GM23338 (cell line): ENCODE data around the gene POFUT2. TPM values are rescaled to one million over a fixed set of nuclear protein-coding genes. Genes with fewer than 3 reads are reported as not detected.

Experiments
- ATAC-seq: fragments of 200-7000 bp; cut with Tn5 transposase; 3 replicates; pipeline ENCODE4 v1.9.1; 2020
- DNase-seq: peaks from one replicate; pipeline ENCODE4 v3.0.0-alpha.2; 2015; ENCODE audit warnings: low spot score
- H2AFZ ChIP-seq: fragments of 200-600 bp; sonication (generic); 2 replicates; pipeline ENCODE4 v1.8.0; 2016; ENCODE audit warnings: antibody characterized with exemption, mild to moderate bottlenecking, moderate library complexity
- H3F3A ChIP-seq: fragments of 200-600 bp; sonication (generic); replicated peaks from 2 replicates; pipeline ENCODE4 v1.8.0; 2017; ENCODE audit warnings: antibody characterized with exemption, mixed run types, low read depth
- H3K27ac ChIP-seq: fragments of 200-600 bp; sonication (generic); 2 replicates; pipeline ENCODE4 v1.6.1; 2016; ENCODE audit warnings: low read depth
- H3K27me3 ChIP-seq: fragments of 200-600 bp; sonication (generic); 2 replicates; pipeline ENCODE4 v1.8.0; 2016; ENCODE audit warnings: mild to moderate bottlenecking, mixed run types, moderate library complexity; ENCODE audit not compliant: insufficient read depth
- H3K36me3 ChIP-seq: fragments of 200-600 bp; sonication (generic); 2 replicates; pipeline ENCODE4 v1.8.0; 2016; ENCODE audit warnings: mild to moderate bottlenecking; ENCODE audit not compliant: insufficient read depth
- H3K4me1 ChIP-seq: fragments of 200-600 bp; sonication (generic); 2 replicates; pipeline ENCODE4 v1.8.0; 2016; ENCODE audit warnings: mild to moderate bottlenecking, moderate library complexity; ENCODE audit not compliant: insufficient read depth
- H3K4me2 ChIP-seq: fragments of 200-600 bp; sonication (generic); 2 replicates; pipeline ENCODE4 v1.7.1; 2017; ENCODE audit warnings: mixed run types
- H3K4me3 ChIP-seq: fragments of 200-600 bp; sonication (generic); 2 replicates; pipeline ENCODE4 v1.6.1; 2016; ENCODE audit warnings: mixed run types
- H3K79me2 ChIP-seq: fragments of 200-600 bp; sonication (generic); replicated peaks from 2 replicates; pipeline ENCODE4 v1.8.0; 2017; ENCODE audit warnings: mild to moderate bottlenecking; ENCODE audit not compliant: insufficient read depth
- H3K9me2 ChIP-seq: fragments of 200-600 bp; sonication (generic); 2 replicates; pipeline ENCODE4 v1.8.0; 2017; ENCODE audit not compliant: insufficient read depth
- H4K20me1 ChIP-seq: fragments of 200-600 bp; sonication (generic); replicated peaks from 2 replicates; pipeline ENCODE4 v1.8.0; 2017; ENCODE audit warnings: mild to moderate bottlenecking; ENCODE audit not compliant: insufficient read depth
- H3K27ac Mint-ChIP-seq: 2 replicates; pipeline ENCODE4 v1.8.0; 2020; ENCODE audit warnings: inconsistent platforms, mild to moderate bottlenecking, moderate library complexity, mixed read lengths
- H3K27me3 Mint-ChIP-seq: 3 replicates; pipeline ENCODE4 v1.8.0; 2022; ENCODE audit warnings: low read depth, mild to moderate bottlenecking, moderate library complexity, mixed read lengths, inconsistent platforms; ENCODE audit not compliant: insufficient read depth, poor library complexity
- H3K36me3 Mint-ChIP-seq: 3 replicates; pipeline ENCODE4 v1.8.0; 2021; ENCODE audit warnings: low read depth, mild to moderate bottlenecking, inconsistent platforms, moderate library complexity, mixed read lengths
- H3K4me1 Mint-ChIP-seq: 3 replicates; pipeline ENCODE4 v1.8.0; 2020; ENCODE audit warnings: mild to moderate bottlenecking, inconsistent platforms, mixed read lengths
- H3K4me3 Mint-ChIP-seq: 3 replicates; pipeline ENCODE4 v1.8.0; 2021; ENCODE audit warnings: moderate library complexity, mild to moderate bottlenecking, inconsistent platforms, mixed read lengths
- H3K9me3 Mint-ChIP-seq: 3 replicates; pipeline ENCODE4 v1.8.0; 2020; ENCODE audit warnings: moderate library complexity, mild to moderate bottlenecking, inconsistent platforms, mixed read lengths
- CTCF ChIP-seq, 2 experiments: fragments of 200-600 bp in 1 of 2; sonication (generic) in 1 of 2; conservative IDR thresholded peaks; 2 replicates each; pipeline versions ENCODE4 v1.5.1 to v1.6.1; 2016 to 2017; ENCODE audit warnings: antibody characterized with exemption in 2 of 2, low read depth in 2 of 2, mild to moderate bottlenecking in 2 of 2, moderate library complexity in 1 of 2
- ETS1 ChIP-seq: IDR thresholded peaks from 2 replicates; pipeline ENCODE4 v1.6.1; 2016; ENCODE audit warnings: antibody characterized with exemption
- EZH2 ChIP-seq: fragments of 200-600 bp; sonication (generic); IDR thresholded peaks from one replicate; pipeline ENCODE4 v1.8.0; 2017; ENCODE audit warnings: antibody characterized with exemption, mild to moderate bottlenecking, low read depth; ENCODE audit not compliant: unreplicated experiment
- EZH2phosphoT487 ChIP-seq: fragments of 200-600 bp; sonication (generic); IDR thresholded peaks from one replicate; pipeline ENCODE4 v1.8.1; 2018; ENCODE audit warnings: antibody characterized with exemption; ENCODE audit not compliant: unreplicated experiment
- JUNB ChIP-seq: IDR thresholded peaks from one replicate; pipeline ENCODE4 v1.6.1; 2016; ENCODE audit warnings: antibody characterized with exemption; ENCODE audit not compliant: unreplicated experiment
- NANOG ChIP-seq: IDR thresholded peaks from 2 replicates; pipeline ENCODE4 v1.6.1; 2016; ENCODE audit warnings: antibody characterized with exemption, borderline replicate concordance
- POLR2AphosphoS5 ChIP-seq: IDR thresholded peaks from 2 replicates; pipeline ENCODE4 v1.6.1; 2016; ENCODE audit warnings: antibody characterized with exemption, low read depth
- ZNF114 ChIP-seq: fragments of 250-450 bp; sonication (Bioruptor Pico); IDR thresholded peaks from 2 replicates; pipeline ENCODE4 v1.5.0; 2020; ENCODE audit warnings: mild to moderate bottlenecking, moderate library complexity
- ZNF331 ChIP-seq: fragments of 250-450 bp; sonication (Bioruptor Pico); IDR thresholded peaks from 2 replicates; pipeline ENCODE4 v1.5.0; 2020; ENCODE audit warnings: low read depth, mild to moderate bottlenecking, moderate library complexity
- polyA plus RNA-seq: library from polyadenylated mRNA; unstranded; fragments of >200 nt; fragmentation: Nextera tagmentation; extraction: Ambion mirVana; gene quantifications from 2 replicates; pipeline ENCODE4 v1.2.1, GENCODE V29; 2016
- total RNA-seq: library from RNA; depleted of rRNA; stranded (reverse); fragments of >200 nt; shearing (Covaris generic); gene quantifications from 2 replicates; pipeline ENCODE4 v1.2.3, GENCODE V29; 2014
- TF ChIP-seq, protein P1 (sequence below): fragments of 250-450 bp; sonication (Bioruptor Pico); IDR thresholded peaks from 2 replicates; pipeline ENCODE4 v1.5.0; 2020; ENCODE audit warnings: mild to moderate bottlenecking, moderate library complexity
- TF ChIP-seq, protein P2 (sequence below): IDR thresholded peaks from one replicate; pipeline ENCODE4 v1.6.1; 2018; ENCODE audit warnings: antibody characterized with exemption; ENCODE audit not compliant: unreplicated experiment

The POFUT2 gene
- total and polyA plus RNA-seq, 2 experiments from 2014 or later, result 12.1 to 34.5 TPM

GRCh38 chr21:45255381-45256020 is 32.2 kb downstream of the POFUT2 start:
- no peak overlapping the region for H3K4me2 ChIP-seq
- DNase-seq (no peak), ATAC-seq (no peak)
- H3K36me3 ChIP-seq, result no peaks in the 10 kb centered on the region
- no peaks in the 10 kb centered on the region for H3K4me1 ChIP-seq
- H3K27ac Mint-ChIP-seq, result no peak overlapping the region
- no peaks in the 10 kb centered on the region for H3K27me3 ChIP-seq
- TF ChIP-seq ZNF114, result no peak
- no peak for TF ChIP-seq EZH2
- TF ChIP-seq ETS1, result no peak
- TF ChIP-seq, protein P1, sequence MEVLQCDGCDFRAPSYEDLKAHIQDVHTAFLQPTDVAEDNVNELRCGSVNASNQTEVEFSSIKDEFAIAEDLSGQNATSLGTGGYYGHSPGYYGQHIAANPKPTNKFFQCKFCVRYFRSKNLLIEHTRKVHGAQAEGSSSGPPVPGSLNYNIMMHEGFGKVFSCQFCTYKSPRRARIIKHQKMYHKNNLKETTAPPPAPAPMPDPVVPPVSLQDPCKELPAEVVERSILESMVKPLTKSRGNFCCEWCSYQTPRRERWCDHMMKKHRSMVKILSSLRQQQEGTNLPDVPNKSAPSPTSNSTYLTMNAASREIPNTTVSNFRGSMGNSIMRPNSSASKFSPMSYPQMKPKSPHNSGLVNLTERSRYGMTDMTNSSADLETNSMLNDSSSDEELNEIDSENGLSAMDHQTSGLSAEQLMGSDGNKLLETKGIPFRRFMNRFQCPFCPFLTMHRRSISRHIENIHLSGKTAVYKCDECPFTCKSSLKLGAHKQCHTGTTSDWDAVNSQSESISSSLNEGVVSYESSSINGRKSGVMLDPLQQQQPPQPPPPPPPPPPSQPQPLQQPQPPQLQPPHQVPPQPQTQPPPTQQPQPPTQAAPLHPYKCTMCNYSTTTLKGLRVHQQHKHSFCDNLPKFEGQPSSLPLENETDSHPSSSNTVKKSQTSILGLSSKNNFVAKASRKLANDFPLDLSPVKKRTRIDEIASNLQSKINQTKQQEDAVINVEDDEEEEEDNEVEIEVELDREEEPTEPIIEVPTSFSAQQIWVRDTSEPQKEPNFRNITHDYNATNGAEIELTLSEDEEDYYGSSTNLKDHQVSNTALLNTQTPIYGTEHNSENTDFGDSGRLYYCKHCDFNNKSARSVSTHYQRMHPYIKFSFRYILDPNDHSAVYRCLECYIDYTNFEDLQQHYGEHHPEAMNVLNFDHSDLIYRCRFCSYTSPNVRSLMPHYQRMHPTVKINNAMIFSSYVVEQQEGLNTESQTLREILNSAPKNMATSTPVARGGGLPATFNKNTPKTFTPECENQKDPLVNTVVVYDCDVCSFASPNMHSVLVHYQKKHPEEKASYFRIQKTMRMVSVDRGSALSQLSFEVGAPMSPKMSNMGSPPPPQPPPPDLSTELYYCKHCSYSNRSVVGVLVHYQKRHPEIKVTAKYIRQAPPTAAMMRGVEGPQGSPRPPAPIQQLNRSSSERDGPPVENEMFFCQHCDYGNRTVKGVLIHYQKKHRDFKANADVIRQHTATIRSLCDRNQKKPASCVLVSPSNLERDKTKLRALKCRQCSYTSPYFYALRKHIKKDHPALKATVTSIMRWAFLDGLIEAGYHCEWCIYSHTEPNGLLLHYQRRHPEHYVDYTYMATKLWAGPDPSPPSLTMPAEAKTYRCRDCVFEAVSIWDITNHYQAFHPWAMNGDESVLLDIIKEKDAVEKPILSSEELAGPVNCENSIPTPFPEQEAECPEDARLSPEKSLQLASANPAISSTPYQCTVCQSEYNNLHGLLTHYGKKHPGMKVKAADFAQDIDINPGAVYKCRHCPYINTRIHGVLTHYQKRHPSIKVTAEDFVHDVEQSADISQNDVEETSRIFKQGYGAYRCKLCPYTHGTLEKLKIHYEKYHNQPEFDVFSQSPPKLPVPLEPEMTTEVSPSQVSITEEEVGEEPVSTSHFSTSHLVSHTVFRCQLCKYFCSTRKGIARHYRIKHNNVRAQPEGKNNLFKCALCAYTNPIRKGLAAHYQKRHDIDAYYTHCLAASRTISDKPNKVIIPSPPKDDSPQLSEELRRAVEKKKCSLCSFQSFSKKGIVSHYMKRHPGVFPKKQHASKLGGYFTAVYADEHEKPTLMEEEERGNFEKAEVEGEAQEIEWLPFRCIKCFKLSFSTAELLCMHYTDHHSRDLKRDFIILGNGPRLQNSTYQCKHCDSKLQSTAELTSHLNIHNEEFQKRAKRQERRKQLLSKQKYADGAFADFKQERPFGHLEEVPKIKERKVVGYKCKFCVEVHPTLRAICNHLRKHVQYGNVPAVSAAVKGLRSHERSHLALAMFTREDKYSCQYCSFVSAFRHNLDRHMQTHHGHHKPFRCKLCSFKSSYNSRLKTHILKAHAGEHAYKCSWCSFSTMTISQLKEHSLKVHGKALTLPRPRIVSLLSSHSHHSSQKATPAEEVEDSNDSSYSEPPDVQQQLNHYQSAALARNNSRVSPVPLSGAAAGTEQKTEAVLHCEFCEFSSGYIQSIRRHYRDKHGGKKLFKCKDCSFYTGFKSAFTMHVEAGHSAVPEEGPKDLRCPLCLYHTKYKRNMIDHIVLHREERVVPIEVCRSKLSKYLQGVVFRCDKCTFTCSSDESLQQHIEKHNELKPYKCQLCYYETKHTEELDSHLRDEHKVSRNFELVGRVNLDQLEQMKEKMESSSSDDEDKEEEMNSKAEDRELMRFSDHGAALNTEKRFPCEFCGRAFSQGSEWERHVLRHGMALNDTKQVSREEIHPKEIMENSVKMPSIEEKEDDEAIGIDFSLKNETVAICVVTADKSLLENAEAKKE (CRISPR knock-in tag), result no peak
- TF ChIP-seq POLR2AphosphoS5, result no peak
- no peak for TF ChIP-seq NANOG
- no peak for TF ChIP-seq EZH2phosphoT487
- no peak for TF ChIP-seq JUNB
- TF ChIP-seq ZNF331 (CRISPR knock-in tag), result no peak
- TF ChIP-seq, protein P2, sequence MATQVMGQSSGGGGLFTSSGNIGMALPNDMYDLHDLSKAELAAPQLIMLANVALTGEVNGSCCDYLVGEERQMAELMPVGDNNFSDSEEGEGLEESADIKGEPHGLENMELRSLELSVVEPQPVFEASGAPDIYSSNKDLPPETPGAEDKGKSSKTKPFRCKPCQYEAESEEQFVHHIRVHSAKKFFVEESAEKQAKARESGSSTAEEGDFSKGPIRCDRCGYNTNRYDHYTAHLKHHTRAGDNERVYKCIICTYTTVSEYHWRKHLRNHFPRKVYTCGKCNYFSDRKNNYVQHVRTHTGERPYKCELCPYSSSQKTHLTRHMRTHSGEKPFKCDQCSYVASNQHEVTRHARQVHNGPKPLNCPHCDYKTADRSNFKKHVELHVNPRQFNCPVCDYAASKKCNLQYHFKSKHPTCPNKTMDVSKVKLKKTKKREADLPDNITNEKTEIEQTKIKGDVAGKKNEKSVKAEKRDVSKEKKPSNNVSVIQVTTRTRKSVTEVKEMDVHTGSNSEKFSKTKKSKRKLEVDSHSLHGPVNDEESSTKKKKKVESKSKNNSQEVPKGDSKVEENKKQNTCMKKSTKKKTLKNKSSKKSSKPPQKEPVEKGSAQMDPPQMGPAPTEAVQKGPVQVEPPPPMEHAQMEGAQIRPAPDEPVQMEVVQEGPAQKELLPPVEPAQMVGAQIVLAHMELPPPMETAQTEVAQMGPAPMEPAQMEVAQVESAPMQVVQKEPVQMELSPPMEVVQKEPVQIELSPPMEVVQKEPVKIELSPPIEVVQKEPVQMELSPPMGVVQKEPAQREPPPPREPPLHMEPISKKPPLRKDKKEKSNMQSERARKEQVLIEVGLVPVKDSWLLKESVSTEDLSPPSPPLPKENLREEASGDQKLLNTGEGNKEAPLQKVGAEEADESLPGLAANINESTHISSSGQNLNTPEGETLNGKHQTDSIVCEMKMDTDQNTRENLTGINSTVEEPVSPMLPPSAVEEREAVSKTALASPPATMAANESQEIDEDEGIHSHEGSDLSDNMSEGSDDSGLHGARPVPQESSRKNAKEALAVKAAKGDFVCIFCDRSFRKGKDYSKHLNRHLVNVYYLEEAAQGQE, result no peak
- no peak for TF ChIP-seq CTCF (conservative IDR thresholded peaks at IDR 0.05; ENCODE audit: low read depth in 2 of 2)
- H3K9me2 ChIP-seq, result no peaks in the 10 kb centered on the region
- no peak overlapping the region for H3K27ac ChIP-seq
- H3K4me3 Mint-ChIP-seq, result no peak overlapping the region
- H3K79me2 ChIP-seq, result no peaks in the 10 kb centered on the region
- no peak overlapping the region for H2AFZ ChIP-seq
- peaks cover 5% of the 10 kb centered on the region for H3K27me3 Mint-ChIP-seq
- H3K36me3 Mint-ChIP-seq, result no peaks in the 10 kb centered on the region
- peaks cover 2% of the 10 kb centered on the region; the same call in 1 of the 3 replicates for H3K9me3 Mint-ChIP-seq
- H3F3A ChIP-seq, result no peaks in the 10 kb centered on the region
- H3K4me1 Mint-ChIP-seq, result no peaks in the 10 kb centered on the region
- no peaks in the 10 kb centered on the region; the same call in 1 of the 2 replicates for H4K20me1 ChIP-seq
- H3K4me3 ChIP-seq, result no peak overlapping the region
